Heart left ventricle (tissue), 13 donors: ENCODE data around the gene CHRM5.

Source experiments
- POLR2A ChIP-seq, 2 donors: fragments of 450-650 bp; IDR thresholded peaks; one replicate each; pipeline ENCODE4 v1.6.1; 2017; ENCODE audit warnings: antibody characterized with exemption in 2 of 2, mild to moderate bottlenecking in 2 of 2, moderate library complexity in 2 of 2
- TF ChIP-seq, protein P1 (sequence below), 12 donors: fragments of 200-600 bp; sonication (generic) in 4 of 12; IDR thresholded peaks; one replicate each; pipeline versions ENCODE4 v1.5.0 to v1.8.0; 2018 to 2022; ENCODE audit warnings: antibody characterized with exemption in 12 of 12, mild to moderate bottlenecking in 5 of 12
- donor health status: ischemic (EF 13 %, LVEDD 7.1; RV severe dilation, severe dysfunction).
- donor health status: DM: no; HTN: yes; CAD: no.
- donor health status: DM: no; HTN: no; CAD: no.
- donor health status: ischemic (EF 25% LVEDD 6.9; RV normal size, moderate dysfunction).
- donor health status: ischemic (EF 25% LVEDD 5.7; RV mildly dilated, moderate dysfunction).
- donor health status: ischemic (EF 35%, LVEDD 5.7; RV mildly dilated, moderate dysfunction).
- donor health status: nonischemic (EF 11% LVEDD 7.7; RV severe dilation, severe dysfunction).
- donor health status: DM: yes; HTN: yes; CAD: no.
- donor health status: PGD.
- donor health status: ischemic (EF 29% LVEDD 5.4; RV normal size, mild dysfunction).
- donor health status: nonischemic (EF 23%, LVEDD 6.1; RV moderate dilation, normal function).

GRCh38 chr15:33955945-33956344 lies 12.4 kb upstream of the CHRM5 start:
- TF ChIP-seq, protein P1, sequence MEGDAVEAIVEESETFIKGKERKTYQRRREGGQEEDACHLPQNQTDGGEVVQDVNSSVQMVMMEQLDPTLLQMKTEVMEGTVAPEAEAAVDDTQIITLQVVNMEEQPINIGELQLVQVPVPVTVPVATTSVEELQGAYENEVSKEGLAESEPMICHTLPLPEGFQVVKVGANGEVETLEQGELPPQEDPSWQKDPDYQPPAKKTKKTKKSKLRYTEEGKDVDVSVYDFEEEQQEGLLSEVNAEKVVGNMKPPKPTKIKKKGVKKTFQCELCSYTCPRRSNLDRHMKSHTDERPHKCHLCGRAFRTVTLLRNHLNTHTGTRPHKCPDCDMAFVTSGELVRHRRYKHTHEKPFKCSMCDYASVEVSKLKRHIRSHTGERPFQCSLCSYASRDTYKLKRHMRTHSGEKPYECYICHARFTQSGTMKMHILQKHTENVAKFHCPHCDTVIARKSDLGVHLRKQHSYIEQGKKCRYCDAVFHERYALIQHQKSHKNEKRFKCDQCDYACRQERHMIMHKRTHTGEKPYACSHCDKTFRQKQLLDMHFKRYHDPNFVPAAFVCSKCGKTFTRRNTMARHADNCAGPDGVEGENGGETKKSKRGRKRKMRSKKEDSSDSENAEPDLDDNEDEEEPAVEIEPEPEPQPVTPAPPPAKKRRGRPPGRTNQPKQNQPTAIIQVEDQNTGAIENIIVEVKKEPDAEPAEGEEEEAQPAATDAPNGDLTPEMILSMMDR (IDR thresholded peaks at IDR 0.05): no peak
- no peak for TF ChIP-seq POLR2A (IDR thresholded peaks at IDR 0.05)
